Stimulated activated CD4-positive, alpha-beta T cell treated with anti-CD3 and anti-CD28 coated beads, Interleukin-15, amount 100 ng/mL, for 48 hours (primary cell): Measurements from ENCODE around the gene SPDYE9.
"Not testable (repeated sequence)": the region's sequence is repeated elsewhere in the genome, so short reads cannot be mapped to it uniquely, and the experiment has no call there.

Experiments used
- DNase-seq, 2 donors: peaks; one replicate each; pipeline ENCODE4 v3.0.0-alpha.2; 2020; ENCODE audit warnings: low read depth in 2 of 2

Gene SPDYE9, protein sequence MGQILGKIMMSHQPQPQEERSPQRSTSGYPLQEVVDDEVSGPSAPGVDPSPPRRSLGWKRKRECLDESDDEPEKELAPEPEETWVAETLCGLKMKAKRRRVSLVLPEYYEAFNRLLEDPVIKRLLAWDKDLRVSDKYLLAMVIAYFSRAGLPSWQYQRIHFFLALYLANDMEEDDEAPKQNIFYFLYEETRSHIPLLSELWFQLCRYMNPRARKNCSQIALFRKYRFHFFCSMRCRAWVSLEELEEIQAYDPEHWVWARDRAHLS

DNA sequence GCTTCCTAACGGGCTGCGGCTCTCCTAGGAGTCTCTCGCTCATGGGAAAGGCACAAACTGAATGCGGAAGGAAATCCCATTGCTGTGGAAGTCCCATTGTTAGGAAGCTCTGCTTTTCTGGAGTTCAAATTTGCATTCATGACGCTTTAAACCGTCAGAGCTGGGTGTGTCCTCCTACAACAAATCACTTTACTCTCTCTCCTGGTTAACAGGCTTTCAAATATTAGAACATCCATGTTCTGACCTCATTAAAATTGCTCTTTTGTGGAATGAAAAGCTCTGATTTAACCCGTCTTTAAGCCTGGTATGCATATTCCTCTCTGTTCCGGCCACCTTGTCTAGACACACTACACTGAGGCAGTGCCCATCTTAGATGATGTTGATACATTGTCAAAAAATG is at the start of gene SPDYE9:
SPDYE9 (minus strand) TSS at position 101 of the 400 bp plus-strand sequence. CDS start 1,800 bp downstream, outside the sequence.
- not testable (repeated sequence) for DNase-seq

DNA sequence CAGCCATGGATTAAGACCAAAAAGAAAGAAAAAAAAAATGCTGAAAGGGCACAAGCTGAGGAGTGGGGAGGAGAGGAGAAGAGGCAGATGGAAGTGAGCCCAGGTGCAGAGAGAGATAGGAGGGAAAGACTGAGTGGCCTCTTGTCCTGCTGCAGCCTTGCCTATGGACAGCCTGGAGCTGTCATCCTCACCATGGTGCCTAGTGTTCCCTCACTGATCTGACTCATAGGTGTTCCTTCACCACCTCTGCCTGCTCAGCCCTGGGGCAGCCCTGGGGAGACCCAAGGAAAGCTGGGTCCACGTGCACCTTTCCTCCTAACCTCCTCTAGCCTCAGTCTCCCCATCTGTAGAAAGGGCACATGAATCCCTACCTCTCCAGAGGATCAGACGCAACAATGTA is 49.0 kb upstream of the SPDYE9 start:
- not testable (repeated sequence) for DNase-seq

DNA sequence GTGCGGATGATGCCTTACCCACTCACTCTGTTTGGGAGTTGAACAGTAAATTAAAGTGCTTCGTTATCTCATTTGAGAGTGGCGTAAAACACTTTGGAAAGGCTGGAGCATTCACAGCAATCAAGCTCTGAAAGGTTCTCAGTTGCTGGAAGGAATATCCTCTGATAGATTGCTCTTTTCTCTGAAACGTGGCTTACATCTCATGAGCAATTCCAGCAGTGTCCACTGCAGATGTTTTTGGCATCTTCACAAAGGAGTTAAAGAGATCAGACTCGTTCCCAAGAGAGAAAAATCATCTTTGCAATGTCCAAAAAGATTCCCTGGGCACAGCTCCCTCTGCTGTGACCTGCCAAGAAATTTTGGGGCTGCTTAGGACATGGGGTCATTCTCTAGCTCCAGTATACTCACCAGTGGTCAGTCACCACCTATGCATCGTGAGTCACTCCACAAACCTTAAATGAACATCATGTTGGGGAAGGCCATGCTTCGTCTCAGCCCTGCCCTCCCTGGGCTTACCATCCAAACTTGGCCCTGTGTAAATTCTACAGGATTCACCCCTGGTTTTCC is 46.9 kb upstream of the SPDYE9 start:
- not testable (repeated sequence) for DNase-seq

DNA sequence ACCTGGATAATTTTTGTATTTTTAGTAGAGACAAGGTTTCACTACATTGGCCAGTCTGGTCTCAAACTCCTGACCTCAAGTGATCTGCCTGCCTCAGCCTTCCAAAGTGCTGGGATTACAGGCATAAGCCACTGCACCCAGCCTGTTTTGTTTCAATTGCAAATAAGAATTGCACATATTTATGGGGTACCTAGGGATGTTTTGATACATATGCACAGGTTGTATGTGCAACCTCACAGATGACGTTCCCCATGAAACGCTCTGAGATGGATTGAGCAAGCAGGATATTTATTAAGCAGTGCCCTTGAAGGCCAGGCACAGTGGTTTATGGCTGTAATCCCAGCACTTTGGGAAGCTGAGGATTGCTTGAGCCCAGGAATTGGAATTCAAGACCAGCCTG is 44.8 kb upstream of the SPDYE9 start:
- not testable (repeated sequence) for DNase-seq

DNA sequence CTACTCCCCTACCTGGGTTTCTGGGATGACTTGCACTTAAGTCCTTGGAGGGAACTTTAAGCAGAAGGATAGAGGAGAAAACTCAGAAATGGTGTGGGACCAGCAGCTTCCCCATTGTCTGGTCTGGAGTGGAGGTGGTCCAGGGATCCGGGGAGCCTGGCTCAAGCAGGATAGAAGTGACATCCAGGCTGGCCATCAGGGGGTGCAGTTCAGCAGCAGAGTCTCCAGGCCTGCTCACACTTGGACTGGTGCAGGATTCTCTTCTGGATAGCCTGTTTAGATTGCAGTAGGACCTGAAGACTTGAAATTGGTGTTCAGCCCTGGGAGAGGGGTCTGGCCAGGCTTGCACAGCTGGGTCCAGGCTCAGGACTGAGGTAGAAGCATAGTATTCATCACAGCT is 38.3 kb upstream of the SPDYE9 start:
- DNase-seq = not testable (repeated sequence)

DNA sequence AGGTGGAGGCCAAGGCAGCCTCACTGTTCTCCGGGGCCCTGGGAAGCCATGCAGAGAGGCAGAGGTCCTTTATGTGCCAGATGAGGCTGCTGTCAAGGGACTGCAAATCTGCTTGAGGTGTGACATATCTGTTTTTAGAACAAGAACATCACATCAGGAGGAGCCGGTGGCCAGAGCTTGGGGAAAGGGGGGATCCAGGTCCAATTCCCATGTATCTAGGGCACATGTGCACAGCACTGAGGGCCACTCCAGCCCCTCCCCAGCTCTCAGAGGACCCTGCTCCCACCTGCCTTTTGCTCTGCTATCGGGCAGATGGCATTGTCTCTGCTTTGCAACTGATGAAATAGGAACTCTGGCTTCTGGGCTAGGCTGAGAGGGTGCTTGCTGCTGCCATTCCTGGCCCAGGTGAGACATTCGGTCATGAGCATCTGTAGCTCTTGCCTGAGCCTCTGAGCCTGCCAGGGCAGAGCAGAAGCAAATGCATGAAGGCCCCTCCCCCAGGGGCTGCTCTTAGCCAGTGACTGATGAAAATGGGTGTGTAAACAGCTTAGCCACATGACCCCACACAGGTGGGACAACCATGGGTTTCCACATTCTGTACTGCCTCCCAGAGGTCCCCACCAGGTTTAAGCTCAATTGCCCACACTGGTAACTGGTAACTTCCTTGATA is 37.1 kb upstream of the SPDYE9 start:
- not testable (repeated sequence) for DNase-seq

DNA sequence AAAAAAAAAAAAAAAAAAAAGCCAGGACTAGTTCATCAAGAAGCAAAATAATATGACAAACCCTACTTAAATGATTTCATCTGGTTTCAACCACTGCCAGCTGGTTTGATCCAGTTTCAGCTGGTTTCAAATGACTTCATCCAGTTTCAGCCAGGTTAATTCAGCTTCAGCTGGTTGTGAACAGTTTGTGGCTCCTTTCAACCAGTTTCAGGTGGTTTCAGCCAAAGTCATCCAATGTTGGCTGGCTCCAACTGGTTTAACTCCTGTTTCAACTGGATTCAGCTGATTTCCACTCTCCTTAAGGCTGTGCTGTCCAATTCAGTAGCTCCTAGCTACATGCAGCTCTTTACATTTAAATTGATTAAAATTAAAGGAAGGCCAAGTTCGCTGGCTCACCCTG is 32.3 kb upstream of the SPDYE9 start:
- not testable (repeated sequence) for DNase-seq

DNA sequence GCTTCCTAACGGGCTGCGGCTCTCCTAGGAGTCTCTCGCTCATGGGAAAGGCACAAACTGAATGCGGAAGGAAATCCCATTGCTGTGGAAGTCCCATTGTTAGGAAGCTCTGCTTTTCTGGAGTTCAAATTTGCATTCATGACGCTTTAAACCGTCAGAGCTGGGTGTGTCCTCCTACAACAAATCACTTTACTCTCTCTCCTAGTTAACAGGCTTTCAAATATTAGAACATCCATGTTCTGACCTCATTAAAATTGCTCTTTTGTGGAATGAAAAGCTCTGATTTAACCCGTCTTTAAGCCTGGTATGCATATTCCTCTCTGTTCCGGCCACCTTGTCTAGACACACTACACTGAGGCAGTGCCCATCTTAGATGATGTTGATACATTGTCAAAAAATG is 28.0 kb downstream of the SPDYE9 start, which contains the start of gene SPDYE11:
SPDYE11 (minus strand) TSS at position 101 of the 400 bp plus-strand sequence. CDS start 1,800 bp downstream, outside the sequence.
- not testable (repeated sequence) for DNase-seq

DNA sequence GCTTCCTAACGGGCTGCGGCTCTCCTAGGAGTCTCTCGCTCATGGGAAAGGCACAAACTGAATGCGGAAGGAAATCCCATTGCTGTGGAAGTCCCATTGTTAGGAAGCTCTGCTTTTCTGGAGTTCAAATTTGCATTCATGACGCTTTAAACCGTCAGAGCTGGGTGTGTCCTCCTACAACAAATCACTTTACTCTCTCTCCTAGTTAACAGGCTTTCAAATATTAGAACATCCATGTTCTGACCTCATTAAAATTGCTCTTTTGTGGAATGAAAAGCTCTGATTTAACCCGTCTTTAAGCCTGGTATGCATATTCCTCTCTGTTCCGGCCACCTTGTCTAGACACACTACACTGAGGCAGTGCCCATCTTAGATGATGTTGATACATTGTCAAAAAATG is 56.2 kb downstream of the SPDYE9 start, which contains the start of gene SPDYE8:
SPDYE8 (minus strand) TSS at position 101 of the 400 bp plus-strand sequence. CDS start 1,800 bp downstream, outside the sequence.
- DNase-seq = not testable (repeated sequence)
